Measurements from ENCODE around the gene STXBP2.
A peak's percentile ranks its signal among the peaks of the same experiment; 100 is the strongest.

Gene STXBP2

DNA sequence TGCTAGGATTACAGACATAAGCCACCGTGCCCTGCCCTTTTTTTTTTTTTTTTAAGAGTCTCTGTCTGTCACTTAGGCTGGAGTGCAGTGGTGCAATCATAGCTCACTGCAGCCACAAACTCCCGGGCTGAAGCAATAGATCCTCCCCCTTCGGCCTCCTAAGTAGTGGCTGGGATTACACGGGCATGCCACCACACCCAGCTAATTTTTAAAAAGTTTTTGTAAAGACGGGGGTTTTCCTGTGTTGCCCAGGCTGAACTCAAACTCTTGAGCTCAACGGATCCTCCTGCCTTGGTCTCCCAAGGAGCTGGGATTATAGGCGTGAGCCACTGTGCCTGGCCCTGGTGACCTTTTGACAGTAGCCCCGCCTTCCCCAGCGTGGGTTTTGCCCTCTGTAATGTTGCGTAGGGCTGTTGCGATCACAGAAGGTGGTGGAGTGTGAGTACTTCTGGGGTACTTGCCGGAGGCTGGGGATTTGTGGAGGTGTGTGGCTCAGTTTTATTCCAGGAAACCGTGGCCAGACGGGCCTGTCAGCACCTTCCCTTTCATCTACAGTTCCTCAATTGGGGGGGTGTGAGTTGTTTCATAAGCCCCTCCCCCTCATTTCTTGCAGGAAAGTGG, 20.3 kb downstream of the STXBP2 start:
- TF ChIP-seq, protein P1, sequence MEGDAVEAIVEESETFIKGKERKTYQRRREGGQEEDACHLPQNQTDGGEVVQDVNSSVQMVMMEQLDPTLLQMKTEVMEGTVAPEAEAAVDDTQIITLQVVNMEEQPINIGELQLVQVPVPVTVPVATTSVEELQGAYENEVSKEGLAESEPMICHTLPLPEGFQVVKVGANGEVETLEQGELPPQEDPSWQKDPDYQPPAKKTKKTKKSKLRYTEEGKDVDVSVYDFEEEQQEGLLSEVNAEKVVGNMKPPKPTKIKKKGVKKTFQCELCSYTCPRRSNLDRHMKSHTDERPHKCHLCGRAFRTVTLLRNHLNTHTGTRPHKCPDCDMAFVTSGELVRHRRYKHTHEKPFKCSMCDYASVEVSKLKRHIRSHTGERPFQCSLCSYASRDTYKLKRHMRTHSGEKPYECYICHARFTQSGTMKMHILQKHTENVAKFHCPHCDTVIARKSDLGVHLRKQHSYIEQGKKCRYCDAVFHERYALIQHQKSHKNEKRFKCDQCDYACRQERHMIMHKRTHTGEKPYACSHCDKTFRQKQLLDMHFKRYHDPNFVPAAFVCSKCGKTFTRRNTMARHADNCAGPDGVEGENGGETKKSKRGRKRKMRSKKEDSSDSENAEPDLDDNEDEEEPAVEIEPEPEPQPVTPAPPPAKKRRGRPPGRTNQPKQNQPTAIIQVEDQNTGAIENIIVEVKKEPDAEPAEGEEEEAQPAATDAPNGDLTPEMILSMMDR (IDR thresholded peaks at IDR 0.05; ENCODE audit: low read length, missing control alignments) = no peak
- no peak for DNase-seq (ENCODE audit: low read depth)
- no peak overlapping the region for H3K4me3 ChIP-seq (replicated peaks; ENCODE audit: low read depth, low read length)

DNA sequence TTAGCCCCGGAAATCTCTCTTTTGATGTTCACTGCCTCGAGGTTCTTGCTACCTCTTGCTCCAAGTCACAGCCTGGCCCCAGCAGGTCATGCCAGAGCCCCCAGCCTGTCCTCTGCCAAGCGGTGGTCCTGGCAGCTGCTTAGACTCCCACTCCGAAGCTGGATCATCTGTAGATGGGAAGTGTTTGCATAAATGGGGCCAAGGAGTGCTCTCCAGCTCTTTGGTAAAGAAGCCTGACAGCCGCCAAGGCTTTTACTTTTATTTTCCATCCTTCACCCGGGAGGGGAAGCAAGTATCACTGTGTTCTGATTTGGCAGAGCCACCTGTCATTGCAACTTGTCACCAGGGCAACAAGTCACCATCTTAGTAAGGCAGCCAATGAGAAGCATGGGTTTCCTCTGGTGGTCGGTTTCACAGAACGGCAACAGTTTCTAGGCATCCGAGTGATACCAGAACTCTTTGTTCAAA, 21.3 kb downstream of the STXBP2 start:
- TF ChIP-seq, protein P1 (IDR thresholded peaks at IDR 0.05; ENCODE audit: low read length, missing control alignments) = no peak
- no peak for DNase-seq (ENCODE audit: low read depth)
- no peak overlapping the region for H3K4me3 ChIP-seq (replicated peaks; ENCODE audit: low read depth, low read length)

DNA sequence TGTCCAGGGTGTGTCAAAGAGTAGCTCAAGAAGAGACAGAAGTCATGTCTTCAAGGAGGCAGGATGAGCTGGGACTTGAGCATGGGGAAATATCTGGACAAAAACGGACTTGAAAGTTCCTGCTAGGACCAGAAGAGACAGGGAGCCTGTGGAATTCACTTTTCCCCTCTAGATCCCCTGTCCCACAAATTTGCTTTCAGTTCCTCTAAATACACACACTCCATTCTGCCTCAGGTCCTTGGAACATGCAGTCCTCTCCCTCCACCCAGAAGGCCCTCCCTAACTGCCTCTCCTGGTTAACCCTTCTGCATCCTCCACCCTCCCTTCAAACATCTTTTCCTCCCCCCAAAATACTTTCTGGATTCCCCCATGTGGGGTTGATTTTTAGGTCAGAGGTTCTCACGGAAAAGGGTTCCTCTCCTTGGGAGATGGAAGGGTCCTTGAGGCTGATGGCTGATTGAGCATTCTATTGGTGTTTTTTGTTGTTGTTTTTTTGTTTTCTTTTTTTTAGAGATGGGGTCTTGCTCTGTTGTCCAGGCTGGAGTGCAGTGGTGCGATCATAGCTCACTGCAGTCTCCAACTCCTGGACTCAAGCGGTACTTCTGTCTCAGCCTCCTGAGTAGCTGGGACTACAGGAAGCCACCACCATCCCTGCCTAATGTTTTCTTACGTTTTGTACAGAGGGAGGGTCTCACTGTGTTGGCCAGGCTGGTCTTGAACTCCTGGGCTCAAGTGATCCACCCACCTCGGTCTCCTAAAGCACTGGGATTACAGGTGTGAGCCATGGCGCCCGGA, 25.0 kb downstream of the STXBP2 start:
- H3K4me3 ChIP-seq (replicated peaks; ENCODE audit: low read depth, low read length) = no peak overlapping the region
- no peak for DNase-seq (ENCODE audit: low read depth)
- TF ChIP-seq, protein P1 (IDR thresholded peaks at IDR 0.05; ENCODE audit: low read length, missing control alignments) = no peak

DNA sequence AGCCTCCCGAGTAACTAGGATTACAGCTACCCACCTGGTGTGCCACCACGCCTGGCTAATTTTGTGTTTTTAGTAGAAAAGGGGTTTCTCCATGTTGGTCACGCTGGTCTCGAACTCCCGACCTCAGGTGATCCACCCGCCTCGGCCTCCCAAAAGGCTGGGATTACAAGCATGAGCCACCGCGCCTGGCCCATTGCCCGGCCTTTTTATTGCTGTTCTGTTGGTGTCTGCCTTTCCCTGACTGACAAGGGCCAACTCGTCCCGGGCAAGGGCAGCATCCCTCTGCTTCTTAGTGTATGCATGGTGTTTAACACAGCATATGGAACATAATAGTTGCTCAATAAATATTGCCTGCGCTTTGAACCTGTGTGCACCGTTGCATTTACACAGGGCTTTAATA, 25.7 kb downstream of the STXBP2 start:
- DNase-seq (ENCODE audit: low read depth) = no peak
- no peak overlapping the region for H3K4me3 ChIP-seq (replicated peaks; ENCODE audit: low read depth, low read length)
- TF ChIP-seq, protein P1 (IDR thresholded peaks at IDR 0.05; ENCODE audit: low read length, missing control alignments) = no peak

DNA sequence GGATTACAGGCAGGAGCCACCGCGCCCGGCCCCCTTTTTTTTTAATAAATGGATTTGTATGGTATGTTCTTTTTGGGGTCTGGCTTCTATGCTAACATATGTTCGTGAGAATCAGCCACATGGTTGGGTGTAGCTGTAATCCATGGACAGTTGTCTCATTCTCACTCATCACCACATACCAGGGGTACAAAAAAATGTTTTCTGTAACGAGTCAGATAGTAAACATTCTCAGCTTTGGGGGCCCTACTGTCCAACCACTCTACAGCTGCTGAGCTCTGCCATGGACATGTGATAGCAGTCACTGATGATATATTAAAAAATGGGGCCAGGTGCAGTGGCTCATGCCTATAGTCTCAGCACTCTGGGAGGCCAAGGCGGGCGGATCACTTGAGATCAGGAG, 26.8 kb downstream of the STXBP2 start:
- DNase-seq (ENCODE audit: low read depth) = no peak
- no peak overlapping the region for H3K4me3 ChIP-seq (replicated peaks; ENCODE audit: low read depth, low read length)
- TF ChIP-seq, protein P1 (IDR thresholded peaks at IDR 0.05; ENCODE audit: low read length, missing control alignments) = no peak

DNA sequence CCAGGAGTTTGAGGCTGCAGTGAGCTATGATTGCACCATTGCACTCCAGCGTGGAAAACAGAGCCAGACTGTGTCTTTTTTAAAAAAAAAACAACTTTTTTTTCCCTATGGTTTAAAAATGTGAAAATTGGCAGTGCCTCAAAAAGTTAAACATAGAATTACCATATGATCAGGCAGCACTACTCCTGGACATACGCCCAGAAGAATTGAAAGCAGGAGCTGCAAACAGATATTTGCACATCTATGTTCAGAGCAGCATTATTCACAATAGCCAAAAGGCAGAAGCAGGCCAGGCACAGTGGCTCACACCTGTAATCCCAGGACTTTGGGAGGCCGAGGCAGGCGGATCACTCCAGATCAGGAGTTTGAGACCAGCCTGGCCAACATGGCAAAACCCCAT, 28.2 kb downstream of the STXBP2 start:
- DNase-seq (ENCODE audit: low read depth) = peak; percentile 71
- TF ChIP-seq, protein P1 (IDR thresholded peaks at IDR 0.05; ENCODE audit: low read length, missing control alignments) = no peak
- H3K4me3 ChIP-seq (replicated peaks; ENCODE audit: low read depth, low read length) = no peak overlapping the region

Data from fibroblast of pulmonary artery (primary cell).